ENCODE data around the gene PDLIM7. TPM values are rescaled to one million over a fixed set of nuclear protein-coding genes. Genes with fewer than 3 reads are reported as not detected.
A peak's percentile ranks its signal among the peaks of the same experiment; 100 is the strongest.

The PDLIM7 gene
- total and polyA plus RNA-seq, 4 donors, result 49.2 to 124 (median 83.5) TPM

- Histone ChIP-seq H3K36me3 (ENCODE audit: control insufficient read depth in 4 of 4, insufficient read depth in 4 of 4, low read length in 4 of 4) (peaks cover 0 to under 1% (median 0%) of the 10 kb centered on the region in 4 donors), H3K4me3 (no peak overlapping the region), H3K9ac (ENCODE audit: insufficient read depth in 1 of 2, low read length in 2 of 2) (no peak overlapping the region), H3K27me3 (ENCODE audit: control insufficient read depth in 3 of 3, insufficient read depth in 3 of 3, low read length in 2 of 3) (no peaks in the 10 kb centered on the region), H3K4me1 (ENCODE audit: control insufficient read depth in 5 of 5, insufficient read depth in 5 of 5, low read length in 5 of 5) (peaks cover 3 to 45% (median 21%) of the 10 kb centered on the region in 5 donors), H3K9me3 (ENCODE audit: control insufficient read depth in 4 of 4, insufficient read depth in 3 of 4, low read length in 3 of 4) (no peaks in the 10 kb centered on the region), H3K27ac (ENCODE audit: low read depth in 1 of 2, low read length in 1 of 2) (peak overlapping the region in 1 of 2 donors; percentile 29)
- WGBS, 2 donors, result 71 to 81% methylated on average over 11 of the region's 11 CpGs
- no peak for TF ChIP-seq CTCF (IDR thresholded peaks at IDR 0.05; ENCODE audit: control extremely low read depth, extremely low read depth)
- DNase-seq (no peak), ATAC-seq (ENCODE audit: insufficient read depth, low FRiP score) (no peak)
Measured at GRCh38 chr5:177475563-177476427, 21.6 kb downstream of the PDLIM7 start.

- Histone ChIP-seq H3K36me3 (ENCODE audit: control insufficient read depth in 4 of 4, insufficient read depth in 4 of 4, low read length in 4 of 4) (peaks cover 0 to 6% (median 0%) of the 10 kb centered on the region in 4 donors), H3K27me3 (ENCODE audit: control insufficient read depth in 3 of 3, insufficient read depth in 3 of 3, low read length in 2 of 3) (no peaks in the 10 kb centered on the region), H3K9ac (ENCODE audit: insufficient read depth in 1 of 2, low read length in 2 of 2) (no peak overlapping the region), H3K9me3 (ENCODE audit: control insufficient read depth in 4 of 4, insufficient read depth in 3 of 4, low read length in 3 of 4) (no peaks in the 10 kb centered on the region), H3K4me3 (no peak overlapping the region), H3K4me1 (ENCODE audit: control insufficient read depth in 5 of 5, insufficient read depth in 5 of 5, low read length in 5 of 5) (peaks cover 3 to 50% (median 21%) of the 10 kb centered on the region in 5 donors), H3K27ac (ENCODE audit: low read depth in 1 of 2, low read length in 1 of 2) (no peak overlapping the region)
- DNase-seq, result no peak
- TF ChIP-seq CTCF (IDR thresholded peaks at IDR 0.05; ENCODE audit: control extremely low read depth, extremely low read depth), result no peak
- no peak for ATAC-seq (ENCODE audit: insufficient read depth, low FRiP score)
- WGBS, 2 donors, result 23 to 68% methylated on average over 4 of the region's 4 CpGs
Measured at GRCh38 chr5:177474846-177475562, 22.4 kb downstream of the PDLIM7 start.

GRCh38 chr5:177474002-177474476 is 23.4 kb downstream of the PDLIM7 start:
- DNase-seq, result no peak
- no peaks in the 10 kb centered on the region for H3K9me3 ChIP-seq (ENCODE audit: control insufficient read depth in 4 of 4, insufficient read depth in 3 of 4, low read length in 3 of 4)
- H3K36me3 ChIP-seq (ENCODE audit: control insufficient read depth in 4 of 4, insufficient read depth in 4 of 4, low read length in 4 of 4), result peaks cover 0 to 6% (median 0%) of the 10 kb centered on the region in 4 donors
- TF ChIP-seq CTCF (IDR thresholded peaks at IDR 0.05; ENCODE audit: control extremely low read depth, extremely low read depth), result no peak
- ATAC-seq (ENCODE audit: insufficient read depth, low FRiP score), result no peak
- peak overlapping the region in 1 of 2 donors; percentile 65 for H3K9ac ChIP-seq (ENCODE audit: insufficient read depth in 1 of 2, low read length in 2 of 2)
- H3K4me1 ChIP-seq (ENCODE audit: control insufficient read depth in 5 of 5, insufficient read depth in 5 of 5, low read length in 5 of 5), result peaks cover 3 to 44% (median 16%) of the 10 kb centered on the region in 5 donors
- H3K27ac ChIP-seq (ENCODE audit: low read depth in 1 of 2, low read length in 1 of 2), result no peak overlapping the region
- no peaks in the 10 kb centered on the region for H3K27me3 ChIP-seq (ENCODE audit: control insufficient read depth in 3 of 3, insufficient read depth in 3 of 3, low read length in 2 of 3)
- no peak overlapping the region for H3K4me3 ChIP-seq
- 65 to 74% methylated on average over 7 of the region's 7 CpGs for WGBS, 2 donors
